Endodermal cell (in vitro differentiated cells): Measurements from ENCODE around the gene EARS2. TPM values are rescaled to one million over a fixed set of nuclear protein-coding genes. Genes with fewer than 3 reads are reported as not detected.

Experiments used
- DNase-seq: peaks from one replicate; pipeline ENCODE4 v3.0.0-alpha.2; 2017
- H3K27ac ChIP-seq: 2 replicates; pipeline ENCODE4 v1.5.1; 2013; ENCODE audit warnings: mild to moderate bottlenecking, low read depth, low read length, moderate library complexity
- H3K27me3 ChIP-seq: 2 replicates; pipeline ENCODE4 v1.6.1; 2013; ENCODE audit warnings: mild to moderate bottlenecking, low read length, moderate library complexity; ENCODE audit not compliant: insufficient read depth, control insufficient read depth, poor library complexity, severe bottlenecking
- H3K36me3 ChIP-seq: 2 replicates; pipeline ENCODE4 v1.7.0; 2013; ENCODE audit warnings: mild to moderate bottlenecking, low read length, moderate library complexity; ENCODE audit not compliant: control insufficient read depth, insufficient read depth
- H3K4me1 ChIP-seq: one replicate; pipeline ENCODE4 v1.7.0; 2013; ENCODE audit warnings: low read length; ENCODE audit not compliant: control insufficient read depth, insufficient read depth
- H3K4me3 ChIP-seq: 2 replicates; pipeline ENCODE4 v1.5.1; 2013; ENCODE audit warnings: mild to moderate bottlenecking, low read length, moderate library complexity
- H3K9ac ChIP-seq: 2 replicates; pipeline ENCODE4 v1.6.1; 2013; ENCODE audit warnings: mild to moderate bottlenecking, low read length, moderate library complexity; ENCODE audit not compliant: poor library complexity, severe bottlenecking; ENCODE audit errors: extremely low read depth
- H3K9me3 ChIP-seq: 2 replicates; pipeline ENCODE4 v1.6.1; 2013; ENCODE audit warnings: mild to moderate bottlenecking, low read length, moderate library complexity; ENCODE audit not compliant: control insufficient read depth
- H3K27ac Mint-ChIP-seq: 2 replicates; pipeline ENCODE4 v1.8.0; 2020; ENCODE audit warnings: mixed read lengths
- H3K27me3 Mint-ChIP-seq: 2 replicates; pipeline ENCODE4 v1.8.0; 2021; ENCODE audit warnings: mild to moderate bottlenecking, mixed read lengths; ENCODE audit not compliant: insufficient read depth
- H3K36me3 Mint-ChIP-seq: 2 replicates; pipeline ENCODE4 v1.8.0; 2020; ENCODE audit warnings: low read depth, mixed read lengths
- H3K4me1 Mint-ChIP-seq: 2 replicates; pipeline ENCODE4 v1.8.0; 2020; ENCODE audit warnings: mixed read lengths
- H3K4me3 Mint-ChIP-seq: 2 replicates; pipeline ENCODE4 v1.8.0; 2020; ENCODE audit warnings: mild to moderate bottlenecking, moderate library complexity, mixed read lengths
- H3K9me3 Mint-ChIP-seq: 2 replicates; pipeline ENCODE4 v1.8.0; 2020; ENCODE audit warnings: mild to moderate bottlenecking, mixed read lengths
- WGBS, 2 experiments: methylation state at CpG; one replicate each; pipeline versions ENCODE4 v1.1.5 to v1.1.7; 2013; ENCODE audit warnings: missing lambda C conversion rate in 2 of 2, mixed read lengths in 1 of 2; ENCODE audit not compliant: insufficient coverage in 1 of 2, insufficient read length in 1 of 2; 5-methylcytosine and 5-hydroxymethylcytosine counted together
- total RNA-seq, 2 donors: library from RNA; stranded (reverse); fragmentation: NEBNext Ultra II Directional in 1 of 2; extraction: Animal tissue kit (Norgen Biotek cat#: 25700) in 1 of 2; gene quantifications; 2 replicates in 1 of 2; 3 replicates in 1 of 2; pipeline ENCODE4 v1.2.1, GENCODE V29; 2021
- TF ChIP-seq, protein P1 (sequence below): fragments of 200-600 bp; sonication (generic); conservative IDR thresholded peaks from 2 replicates; pipeline ENCODE4 v1.5.0; 2021; ENCODE audit warnings: antibody characterized with exemption, mild to moderate bottlenecking

The EARS2 gene
- total RNA-seq, 2 donors from 2014 or later: 32.0 to 36.1 TPM

GRCh38 chr16:23506606-23506994, 50.5 kb downstream of the EARS2 start:
- H3K9me3 ChIP-seq: no peaks in the 10 kb centered on the region
- Mint-ChIP-seq H3K27me3 (peaks cover 6% of the 10 kb centered on the region), H3K36me3 (peaks cover 8% of the 10 kb centered on the region), H3K4me1 (peaks cover 45% of the 10 kb centered on the region), H3K27ac (no peak overlapping the region), H3K4me3 (no peak overlapping the region), H3K9me3 (no peaks in the 10 kb centered on the region)
- TF ChIP-seq, protein P1, sequence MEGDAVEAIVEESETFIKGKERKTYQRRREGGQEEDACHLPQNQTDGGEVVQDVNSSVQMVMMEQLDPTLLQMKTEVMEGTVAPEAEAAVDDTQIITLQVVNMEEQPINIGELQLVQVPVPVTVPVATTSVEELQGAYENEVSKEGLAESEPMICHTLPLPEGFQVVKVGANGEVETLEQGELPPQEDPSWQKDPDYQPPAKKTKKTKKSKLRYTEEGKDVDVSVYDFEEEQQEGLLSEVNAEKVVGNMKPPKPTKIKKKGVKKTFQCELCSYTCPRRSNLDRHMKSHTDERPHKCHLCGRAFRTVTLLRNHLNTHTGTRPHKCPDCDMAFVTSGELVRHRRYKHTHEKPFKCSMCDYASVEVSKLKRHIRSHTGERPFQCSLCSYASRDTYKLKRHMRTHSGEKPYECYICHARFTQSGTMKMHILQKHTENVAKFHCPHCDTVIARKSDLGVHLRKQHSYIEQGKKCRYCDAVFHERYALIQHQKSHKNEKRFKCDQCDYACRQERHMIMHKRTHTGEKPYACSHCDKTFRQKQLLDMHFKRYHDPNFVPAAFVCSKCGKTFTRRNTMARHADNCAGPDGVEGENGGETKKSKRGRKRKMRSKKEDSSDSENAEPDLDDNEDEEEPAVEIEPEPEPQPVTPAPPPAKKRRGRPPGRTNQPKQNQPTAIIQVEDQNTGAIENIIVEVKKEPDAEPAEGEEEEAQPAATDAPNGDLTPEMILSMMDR: no peak
- no peak overlapping the region for H3K9ac ChIP-seq
- 93 to 95% methylated on average over 8 of the region's 8 CpGs for WGBS, 2 experiments
- no peak overlapping the region for H3K4me3 ChIP-seq
- no peaks in the 10 kb centered on the region for H3K27me3 ChIP-seq
- peaks cover 6% of the 10 kb centered on the region for H3K4me1 ChIP-seq
- peaks cover 21% of the 10 kb centered on the region for H3K36me3 ChIP-seq
- DNase-seq: no peak
- H3K27ac ChIP-seq: no peak overlapping the region

GRCh38 chr16:23505671-23506605, 51.2 kb downstream of the EARS2 start:
- no peak overlapping the region for H3K4me3 Mint-ChIP-seq
- no peak overlapping the region for H3K9ac ChIP-seq
- no peak overlapping the region for H3K4me3 ChIP-seq

GRCh38 chr16:23505180-23505665, 51.9 kb downstream of the EARS2 start:
- TF ChIP-seq, protein P1: no peak
- no peak overlapping the region for H3K4me3 Mint-ChIP-seq
- peaks cover 6% of the 10 kb centered on the region for H3K4me1 ChIP-seq
- DNase-seq: no peak
- H3K9ac ChIP-seq: no peak overlapping the region
- WGBS, 2 experiments: 94 to 96% methylated on average over 9 of the region's 9 CpGs
- H3K9me3 Mint-ChIP-seq: no peaks in the 10 kb centered on the region
- H3K27me3 Mint-ChIP-seq: peaks cover 6% of the 10 kb centered on the region
- no peak overlapping the region for H3K4me3 ChIP-seq
- peak overlapping the region; percentile 55 for H3K27ac Mint-ChIP-seq
- no peaks in the 10 kb centered on the region for H3K27me3 ChIP-seq
- H3K36me3 ChIP-seq: peaks cover 21% of the 10 kb centered on the region
- H3K9me3 ChIP-seq: no peaks in the 10 kb centered on the region
- H3K4me1 Mint-ChIP-seq: peaks cover 45% of the 10 kb centered on the region
- peak overlapping the region; percentile 65 for H3K27ac ChIP-seq
- peaks cover 8% of the 10 kb centered on the region for H3K36me3 Mint-ChIP-seq

More at GRCh38 chr16:23505671-23506605, 51.2 kb downstream of the EARS2 start:
- no peak for DNase-seq
- H3K4me1 Mint-ChIP-seq: peaks cover 45% of the 10 kb centered on the region
- TF ChIP-seq, protein P1: no peak
- Histone ChIP-seq H3K27me3 (no peaks in the 10 kb centered on the region), H3K27ac (no peak overlapping the region), H3K9me3 (no peaks in the 10 kb centered on the region), H3K4me1 (peaks cover 6% of the 10 kb centered on the region), H3K36me3 (peaks cover 21% of the 10 kb centered on the region)
- WGBS, 2 experiments: 89 to 91% methylated on average over 3 to 6 of the region's 7 CpGs
- peak overlapping the region; percentile 16 for H3K27ac Mint-ChIP-seq
- H3K9me3 Mint-ChIP-seq: no peaks in the 10 kb centered on the region
- peaks cover 8% of the 10 kb centered on the region for H3K36me3 Mint-ChIP-seq
- peaks cover 6% of the 10 kb centered on the region for H3K27me3 Mint-ChIP-seq
